GM04503 (cell line): ENCODE measurements around the gene ADCY2.

ENCODE experiments used
- DNase-seq: peaks from one replicate; pipeline ENCODE4 v3.0.0-alpha.2; 2012; ENCODE audit warnings: low read depth

The ADCY2 gene

DNA sequence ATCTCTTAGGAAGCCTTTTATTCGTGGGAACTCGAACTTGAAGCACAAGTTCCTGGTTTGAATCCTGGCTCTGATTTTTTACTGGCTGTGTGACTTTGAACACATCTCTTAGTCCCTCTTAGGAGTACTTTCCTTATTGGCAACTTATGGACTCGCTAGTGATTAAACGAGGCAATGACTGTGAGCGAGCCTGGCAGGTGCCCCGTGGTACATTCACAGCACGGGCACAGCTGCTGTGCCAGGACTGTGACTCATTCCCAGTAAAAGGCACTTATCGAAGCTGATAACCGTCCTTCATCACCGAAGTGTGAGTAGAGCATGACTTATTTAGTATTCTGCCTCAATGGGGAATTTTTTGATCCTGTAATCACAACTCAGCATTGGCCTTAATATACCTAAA is 432.3 kb downstream of the ADCY2 start:
- no peak for DNase-seq

DNA sequence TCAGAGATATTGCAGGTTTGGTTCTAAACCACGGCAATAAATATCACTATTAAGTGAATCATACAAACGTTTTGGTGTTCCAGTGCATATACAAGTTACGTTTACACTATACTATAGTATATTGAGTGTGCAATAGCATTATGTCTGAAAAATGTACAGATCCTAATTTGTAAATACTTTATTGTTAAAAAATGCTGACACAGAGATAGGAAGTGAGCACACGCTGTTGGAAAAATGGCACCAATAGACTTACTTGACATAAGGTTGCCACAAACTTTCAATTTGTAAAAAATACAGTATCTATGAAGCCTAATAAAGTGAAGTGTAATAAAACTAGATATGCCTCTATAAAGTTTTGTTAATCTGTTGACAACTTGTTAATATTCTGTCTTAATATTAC is 439.0 kb downstream of the ADCY2 start:
- DNase-seq: no peak

DNA sequence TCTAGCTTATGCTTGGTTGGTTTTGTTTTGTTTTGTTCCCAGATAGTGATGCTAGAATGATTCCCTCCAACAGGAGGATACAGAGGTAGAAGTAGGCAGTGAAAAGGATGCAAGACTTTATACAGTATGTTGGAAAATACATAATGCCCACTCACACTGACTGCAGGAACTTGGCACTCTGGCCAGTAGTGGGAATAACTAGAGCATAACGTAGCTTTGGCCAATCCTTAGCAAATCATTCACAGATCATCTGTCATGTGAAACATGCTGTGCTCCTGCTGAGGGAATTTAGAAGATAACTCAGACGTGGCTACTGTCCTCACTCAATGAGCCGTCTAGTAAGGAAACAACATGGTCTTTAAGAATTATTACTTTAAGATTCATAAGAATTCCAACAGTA is 441.5 kb downstream of the ADCY2 start:
- no peak for DNase-seq

DNA sequence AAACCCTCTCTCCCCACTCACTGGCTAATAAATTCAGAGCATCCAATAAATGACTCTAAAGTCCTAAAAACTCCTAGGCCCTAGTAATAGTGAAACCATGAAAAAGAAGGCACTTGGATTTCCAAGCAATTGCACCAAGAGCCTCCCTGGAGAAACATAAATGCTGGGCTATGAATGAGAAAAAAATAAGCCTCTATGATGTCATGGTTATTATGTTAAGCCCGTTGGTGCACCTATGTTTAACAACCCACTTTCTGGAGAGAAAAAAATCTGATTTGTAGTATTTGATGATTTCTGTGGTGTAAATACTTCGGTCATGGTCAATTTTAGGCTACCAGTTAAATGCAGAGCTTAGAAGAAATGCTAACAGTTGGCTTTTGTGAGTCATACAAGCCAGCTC is 446.6 kb downstream of the ADCY2 start:
- DNase-seq: no peak

DNA sequence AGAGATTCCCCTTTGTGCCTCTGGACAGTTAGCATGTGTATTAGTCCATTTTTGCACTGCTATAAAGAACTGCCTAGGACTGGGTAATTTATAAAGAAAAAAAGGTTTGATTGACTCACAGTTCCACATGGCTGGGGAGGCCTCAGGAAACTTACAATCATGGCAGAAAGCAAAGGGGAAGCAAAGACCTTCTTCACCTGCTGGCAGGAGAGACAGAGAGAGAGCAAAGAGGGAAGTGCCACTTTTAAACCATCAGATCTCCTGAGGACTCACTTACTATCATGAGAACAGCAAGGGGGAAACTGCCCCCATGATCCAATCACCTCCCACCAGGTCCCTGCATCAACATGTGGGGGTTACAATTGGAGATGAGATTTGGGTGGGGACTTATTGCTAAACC is 449.0 kb downstream of the ADCY2 start:
- DNase-seq: no peak

DNA sequence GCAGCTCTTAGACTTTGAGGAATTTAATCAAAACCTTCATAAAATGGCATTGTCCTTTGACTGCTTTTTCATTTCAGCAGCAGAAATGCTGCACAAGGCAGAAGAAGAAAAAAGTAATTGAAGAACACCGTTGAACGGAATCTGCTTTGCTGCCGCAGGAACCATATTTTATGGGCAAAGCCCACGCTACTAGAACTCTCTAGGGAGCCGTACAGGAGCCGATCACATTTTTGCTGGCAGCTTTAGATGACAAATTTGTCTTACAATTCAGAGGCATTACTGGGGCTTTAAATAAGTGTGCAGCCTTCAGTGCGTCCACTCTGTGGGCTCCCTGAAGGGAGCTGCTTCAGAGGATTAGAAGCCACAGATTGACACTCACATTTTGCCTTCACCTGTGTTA is 449.6 kb downstream of the ADCY2 start:
- no peak for DNase-seq

DNA sequence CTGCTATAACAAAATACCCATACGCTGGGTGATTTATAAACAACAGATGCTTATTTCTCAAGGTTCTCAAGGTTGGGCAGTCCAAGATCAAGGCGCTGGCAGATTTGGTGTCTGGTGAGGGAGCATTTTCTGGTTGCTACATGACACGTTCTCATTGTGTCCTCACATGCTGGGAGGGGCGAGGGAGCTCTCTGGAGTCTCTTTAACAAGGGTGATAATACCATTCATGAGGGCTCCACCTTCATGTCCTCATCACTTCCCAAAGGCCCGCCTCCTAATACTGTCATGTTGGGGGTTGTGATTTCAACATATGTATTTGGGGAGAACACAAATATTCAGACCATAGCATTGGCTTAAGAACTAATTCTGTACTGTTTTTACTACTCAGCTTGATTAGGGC is 450.4 kb downstream of the ADCY2 start:
- DNase-seq: no peak

DNA sequence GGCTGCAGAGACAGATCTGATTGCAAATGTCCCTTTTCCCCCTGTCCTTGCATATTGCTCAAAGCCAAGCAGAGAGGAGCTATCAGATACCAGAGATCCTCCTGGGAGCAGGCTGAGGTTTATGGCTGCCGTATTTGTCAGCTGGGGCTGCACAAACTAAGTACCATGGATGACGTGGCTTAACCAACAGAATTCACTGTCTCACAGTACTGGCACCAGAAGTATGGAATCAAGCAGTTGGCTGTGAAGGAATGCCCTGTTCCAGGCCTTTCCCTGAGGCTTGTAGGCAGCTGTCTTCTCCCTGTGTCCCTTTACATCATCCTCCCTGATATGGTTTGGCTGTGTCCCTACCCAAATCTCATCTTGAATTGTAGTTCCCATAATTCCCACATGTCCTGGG is 452.4 kb downstream of the ADCY2 start:
- no peak for DNase-seq

DNA sequence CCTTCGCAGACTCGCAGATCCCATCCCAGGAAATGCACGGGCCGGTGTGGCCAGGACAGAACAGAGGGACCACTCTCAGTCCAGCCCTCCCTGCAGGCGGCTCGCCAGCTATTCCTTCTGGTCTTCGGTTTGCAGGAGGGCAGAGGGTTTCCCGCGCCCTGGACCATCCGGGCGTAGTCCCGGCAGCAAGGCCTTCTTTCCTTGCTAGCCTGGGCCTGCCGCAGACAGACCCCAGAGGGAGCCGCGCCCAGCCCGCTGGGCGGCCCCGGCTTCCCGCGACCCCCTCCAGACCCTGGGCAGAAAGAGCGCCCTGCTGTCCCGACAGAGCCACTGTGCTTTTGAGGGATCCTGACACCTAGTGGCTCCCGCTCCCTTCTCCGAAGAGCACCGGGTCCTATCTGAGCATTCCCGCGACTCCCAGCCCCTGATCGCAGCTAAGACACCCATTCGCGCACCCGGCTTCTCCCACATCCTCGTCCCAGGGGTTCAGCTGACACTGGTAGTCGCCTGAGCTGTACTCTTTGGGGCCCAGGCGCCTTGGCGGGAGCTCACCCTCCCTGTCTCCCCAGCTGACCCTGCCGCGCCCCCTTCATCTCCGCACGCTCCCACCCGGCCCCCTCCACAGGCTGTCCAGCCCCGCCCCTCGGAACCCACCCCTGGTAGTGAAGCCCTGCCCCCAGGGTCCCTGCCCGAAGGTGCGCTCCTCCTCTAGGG is 453.9 kb downstream of the ADCY2 start:
- DNase-seq: no peak

DNA sequence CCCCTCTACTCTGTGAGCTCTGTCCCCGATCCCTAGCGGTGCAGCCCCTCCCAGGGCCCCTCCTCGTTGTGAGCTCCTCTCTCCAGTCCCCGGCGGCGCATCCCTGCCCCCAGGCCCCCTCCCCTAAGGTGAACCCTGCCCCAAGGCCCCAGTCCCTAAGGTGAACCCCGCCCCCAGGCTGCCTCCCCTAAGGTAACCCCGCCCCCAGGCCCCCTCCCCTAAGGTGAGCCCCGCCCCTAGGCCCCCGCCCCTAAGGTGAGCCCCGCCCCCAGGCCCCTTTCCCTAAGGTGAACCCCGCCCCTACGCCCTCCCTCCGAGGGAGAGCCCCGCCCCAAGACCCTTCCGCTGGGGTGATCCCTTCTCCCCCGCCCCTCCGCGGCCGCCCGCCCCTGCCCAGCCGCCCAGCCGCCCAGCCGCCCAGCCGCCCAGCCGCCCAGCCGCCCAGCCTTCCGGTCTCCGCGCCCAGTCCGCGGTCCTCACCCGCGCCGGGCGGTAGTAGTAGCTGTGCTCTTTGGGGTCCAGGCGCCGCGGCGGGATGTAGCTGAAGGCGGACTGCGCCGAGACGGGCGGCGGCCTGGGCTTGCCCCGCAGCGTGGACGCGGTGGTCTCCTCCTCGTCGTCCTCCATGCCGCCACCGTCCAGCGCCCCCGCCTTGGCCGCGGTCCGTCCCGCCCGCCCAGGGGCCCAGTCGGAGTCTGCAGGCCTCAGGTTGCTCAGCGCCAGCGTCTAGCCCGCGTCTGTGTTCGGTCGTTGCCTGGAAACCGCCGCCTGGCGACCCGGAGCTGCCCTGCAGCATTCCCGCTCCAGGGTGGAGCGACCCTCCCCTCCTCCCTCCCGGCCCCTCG is 454.7 kb downstream of the ADCY2 start, which contains the start of gene CFAP90:
Gene CFAP90, minus strand, starts transcription at position 739 of the 845 bp plus-strand sequence. Its CDS starts 112 bp downstream, at position 627.
- no peak for DNase-seq

DNA sequence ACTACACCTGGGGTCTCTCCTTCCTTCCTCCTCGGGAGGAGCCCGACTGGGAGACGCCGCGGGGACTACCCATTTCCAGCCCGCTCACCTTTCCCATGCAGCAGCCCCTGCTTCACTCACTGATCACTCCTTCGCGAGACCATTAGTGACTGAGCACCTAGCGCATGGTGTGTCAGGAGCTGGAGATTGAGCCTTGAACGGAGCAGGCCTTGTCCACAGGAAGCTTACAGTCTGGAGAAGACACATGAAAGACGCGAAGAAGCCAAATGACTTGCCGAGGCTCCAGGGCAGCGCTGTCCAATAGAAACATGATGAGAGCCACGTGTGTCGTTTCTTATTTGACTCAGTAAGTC is 455.3 kb downstream of the ADCY2 start:
- no peak for DNase-seq

DNA sequence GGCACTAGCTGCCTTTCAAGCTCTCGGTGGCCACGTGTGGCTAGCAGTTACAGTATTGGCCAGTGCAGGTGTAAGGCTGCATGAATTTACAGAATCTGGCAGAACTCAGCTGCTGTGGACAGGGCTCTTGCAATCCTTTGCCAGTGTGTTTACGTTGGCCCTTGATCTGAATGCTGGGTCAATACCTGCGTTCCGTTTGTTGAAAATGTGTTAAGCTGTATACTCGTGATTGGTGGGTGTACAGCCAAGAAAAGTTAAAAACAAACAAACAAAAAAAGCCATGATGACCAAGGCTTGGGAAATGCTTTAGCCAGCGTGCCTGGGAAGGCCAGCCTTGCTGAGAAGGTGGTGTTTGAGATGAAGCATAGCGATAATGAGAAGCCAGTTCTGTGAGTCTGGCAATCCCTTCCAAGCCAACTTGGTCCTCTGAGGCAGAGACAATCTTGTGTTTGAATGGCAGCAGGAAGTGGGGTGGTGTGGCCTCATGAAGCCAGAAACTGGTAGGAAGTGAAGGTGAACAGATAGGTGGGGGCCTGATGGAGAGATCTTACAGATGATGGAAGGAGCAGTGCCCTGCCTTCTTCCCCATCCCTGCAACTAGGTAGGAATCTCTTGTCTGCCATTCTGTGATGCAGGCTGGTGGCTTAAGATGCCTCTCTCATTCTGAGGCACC is 455.8 kb downstream of the ADCY2 start:
- DNase-seq: no peak

DNA sequence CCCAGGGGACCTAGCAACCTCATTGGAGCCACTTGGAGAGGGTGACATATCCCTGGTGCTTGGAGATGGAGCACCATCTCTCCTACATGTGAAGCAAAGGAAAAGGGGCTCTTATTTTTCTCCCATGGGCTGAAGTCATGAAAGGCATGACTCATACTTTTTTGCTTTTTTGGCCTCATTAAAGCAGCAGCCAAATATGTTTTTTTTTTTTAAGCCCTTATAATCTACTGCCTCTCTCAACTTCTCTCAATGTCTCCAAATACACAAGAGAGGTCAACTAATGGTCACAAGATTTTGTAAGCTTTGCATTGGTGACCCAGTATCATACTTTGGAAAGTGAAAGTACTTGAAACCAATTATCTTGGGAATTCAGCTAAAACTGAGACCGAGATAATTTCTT is 456.6 kb downstream of the ADCY2 start:
- DNase-seq: no peak

DNA sequence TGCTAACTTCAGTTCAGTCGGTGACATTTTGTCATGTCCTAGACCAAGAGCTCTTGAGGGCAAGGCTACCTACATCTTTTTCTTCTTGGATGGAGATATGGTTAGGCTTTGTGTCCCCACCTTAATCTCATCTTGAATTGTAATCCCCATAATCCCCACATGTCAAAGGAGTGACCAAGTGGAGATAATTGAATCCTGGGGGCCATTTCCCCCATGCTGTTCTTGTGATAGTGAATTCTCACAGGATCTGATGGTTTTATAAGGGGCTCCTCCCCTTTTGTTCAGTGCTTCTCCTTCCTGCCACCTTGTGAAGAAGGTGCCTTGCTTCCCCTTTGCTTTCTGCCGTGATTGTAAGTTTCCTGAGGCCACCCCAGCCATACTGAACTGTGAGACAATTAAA is 457.1 kb downstream of the ADCY2 start:
- DNase-seq: no peak

DNA sequence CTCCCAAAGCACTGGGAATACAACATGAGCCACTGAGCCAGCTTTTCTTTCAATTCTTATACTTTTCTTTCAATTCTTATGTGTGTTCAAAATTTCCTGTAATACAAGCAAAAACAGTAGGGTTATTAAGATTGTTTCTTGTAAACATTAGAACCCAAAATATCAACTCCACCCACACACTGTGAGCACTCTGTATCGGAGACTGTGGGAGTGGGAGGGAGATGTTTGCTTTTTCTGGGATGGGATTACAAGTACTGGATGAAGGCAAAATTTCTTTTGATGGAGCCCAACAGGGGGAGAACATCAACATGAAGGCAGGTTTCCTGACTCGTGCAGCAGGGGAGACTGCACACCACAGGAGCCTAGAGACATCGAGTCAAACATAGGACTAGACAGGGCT is 459.7 kb downstream of the ADCY2 start:
- DNase-seq: no peak

DNA sequence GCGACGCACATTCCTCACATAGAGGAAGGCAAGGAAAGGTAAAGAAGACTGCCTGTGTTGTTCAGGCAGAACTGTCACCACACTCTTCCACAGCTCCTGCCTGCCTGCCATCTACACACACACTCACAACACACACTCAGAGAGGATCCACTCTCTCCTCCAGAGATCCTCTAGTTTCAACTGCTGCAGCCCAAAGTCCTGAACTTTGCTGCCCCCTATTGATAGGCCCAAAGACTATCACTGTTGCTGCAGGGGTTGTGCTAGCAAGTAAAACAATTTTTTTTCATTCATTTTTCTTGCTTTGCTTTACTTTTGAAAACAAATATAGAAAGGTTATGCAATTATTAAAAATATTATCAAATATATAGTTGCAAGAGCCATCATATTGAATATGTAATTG is 460.9 kb downstream of the ADCY2 start:
- no peak for DNase-seq

DNA sequence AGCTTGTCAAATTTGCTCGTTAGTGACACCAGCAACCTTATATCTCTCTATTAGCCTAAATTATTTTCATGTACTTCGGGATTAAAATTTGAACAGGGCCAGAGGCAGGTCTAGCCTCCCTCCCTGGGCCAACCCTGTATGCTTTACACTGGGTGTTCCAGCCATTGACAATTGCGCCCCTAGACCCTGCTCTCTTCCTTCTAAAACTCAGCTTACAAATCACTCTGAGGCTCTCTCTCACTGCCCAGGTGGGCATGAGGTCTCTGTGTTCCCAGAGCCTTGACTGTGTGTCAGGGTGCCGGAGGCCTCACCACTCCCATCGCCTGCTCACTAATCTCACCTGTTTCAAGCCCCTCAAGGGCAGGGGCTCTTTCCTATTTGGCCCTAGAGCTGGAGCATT is 461.4 kb downstream of the ADCY2 start:
- no peak for DNase-seq

DNA sequence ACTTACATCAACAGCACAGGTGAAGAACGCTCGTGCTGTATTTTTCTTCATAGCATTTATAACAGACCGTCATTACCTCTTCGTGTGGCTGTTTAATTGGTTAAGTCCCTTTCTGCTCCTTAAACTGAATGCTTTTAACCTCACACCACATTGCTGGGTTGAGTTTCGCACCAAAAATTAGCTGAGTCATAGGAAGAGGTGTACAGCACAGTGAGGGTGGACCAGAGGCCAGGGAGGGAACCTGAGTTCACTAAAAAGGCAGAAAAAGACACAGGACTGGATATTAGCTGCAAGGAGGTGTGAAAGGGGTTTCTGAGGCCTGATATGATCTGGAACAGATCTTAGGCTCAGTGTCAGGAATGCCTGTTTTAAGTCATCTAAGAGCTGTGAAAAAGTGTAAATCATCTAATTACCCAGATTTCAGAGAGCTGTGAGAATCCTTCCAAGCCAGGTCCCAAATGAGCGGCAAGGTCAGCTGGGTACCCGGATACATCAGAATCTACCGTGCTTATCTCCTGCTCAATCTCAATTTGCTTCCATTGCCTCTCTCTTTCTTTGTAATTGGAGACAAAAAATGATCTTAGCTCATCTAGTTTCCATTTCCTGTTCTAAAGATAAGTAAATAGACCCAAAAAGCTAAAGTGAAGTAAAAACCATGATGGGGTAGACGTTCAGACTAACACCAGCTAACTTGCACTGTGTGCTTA is 462.1 kb downstream of the ADCY2 start:
- DNase-seq: no peak

DNA sequence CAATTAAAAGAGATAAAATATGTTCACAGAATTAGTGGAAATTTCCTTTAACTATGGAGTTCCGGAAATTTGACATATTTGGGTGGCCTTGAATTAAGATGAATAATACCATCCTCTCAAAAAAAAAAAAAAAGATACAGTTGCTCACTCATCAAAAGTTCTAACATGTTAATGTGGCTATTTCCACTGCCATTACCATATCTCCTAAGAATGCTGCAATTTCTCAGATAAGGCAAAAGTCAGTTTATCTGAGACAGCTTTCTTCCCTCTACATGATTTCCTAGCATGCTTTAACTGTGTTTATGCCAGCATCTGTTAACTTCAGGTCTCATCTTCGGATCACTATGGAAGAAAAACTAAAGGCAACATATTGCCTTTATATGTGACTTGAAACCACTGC is 470.3 kb downstream of the ADCY2 start:
- DNase-seq: no peak

DNA sequence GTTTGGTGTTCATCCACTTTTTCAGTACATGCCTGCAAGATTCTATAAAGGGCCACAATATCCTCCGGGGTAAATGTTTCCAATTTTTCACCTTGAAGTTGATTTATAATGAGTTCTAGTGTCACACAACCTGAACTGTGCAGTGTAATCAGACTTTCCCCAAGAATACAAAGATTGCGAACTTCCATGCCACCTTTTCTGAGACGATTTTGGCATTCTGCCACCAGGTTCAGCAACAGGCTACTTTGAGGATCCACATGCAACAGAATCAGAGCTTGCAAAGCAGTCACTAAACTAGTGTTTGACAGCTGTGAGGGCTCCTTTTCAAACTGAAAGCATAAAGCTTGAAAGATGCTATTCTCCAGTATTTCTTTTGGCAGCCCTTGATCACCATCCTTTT is 471.3 kb downstream of the ADCY2 start:
- DNase-seq: no peak

DNA sequence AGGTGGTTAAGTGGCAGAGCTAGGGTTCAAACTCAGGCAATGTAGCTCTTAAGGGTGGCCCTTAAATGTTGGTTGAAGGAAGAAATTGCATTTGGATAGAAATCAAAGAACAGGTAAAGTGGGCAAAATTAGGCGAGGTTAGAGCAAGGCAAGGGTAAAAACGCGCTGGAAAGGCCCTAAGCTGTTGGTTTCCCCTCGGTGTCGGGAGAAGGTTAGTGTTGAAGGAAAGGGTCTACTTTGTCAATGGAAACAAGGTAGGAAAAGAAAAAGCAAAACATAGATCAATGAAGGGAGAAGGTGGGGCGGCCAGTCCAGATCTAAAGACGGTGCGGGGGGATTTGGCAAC is 472.5 kb downstream of the ADCY2 start:
- no peak for DNase-seq

DNA sequence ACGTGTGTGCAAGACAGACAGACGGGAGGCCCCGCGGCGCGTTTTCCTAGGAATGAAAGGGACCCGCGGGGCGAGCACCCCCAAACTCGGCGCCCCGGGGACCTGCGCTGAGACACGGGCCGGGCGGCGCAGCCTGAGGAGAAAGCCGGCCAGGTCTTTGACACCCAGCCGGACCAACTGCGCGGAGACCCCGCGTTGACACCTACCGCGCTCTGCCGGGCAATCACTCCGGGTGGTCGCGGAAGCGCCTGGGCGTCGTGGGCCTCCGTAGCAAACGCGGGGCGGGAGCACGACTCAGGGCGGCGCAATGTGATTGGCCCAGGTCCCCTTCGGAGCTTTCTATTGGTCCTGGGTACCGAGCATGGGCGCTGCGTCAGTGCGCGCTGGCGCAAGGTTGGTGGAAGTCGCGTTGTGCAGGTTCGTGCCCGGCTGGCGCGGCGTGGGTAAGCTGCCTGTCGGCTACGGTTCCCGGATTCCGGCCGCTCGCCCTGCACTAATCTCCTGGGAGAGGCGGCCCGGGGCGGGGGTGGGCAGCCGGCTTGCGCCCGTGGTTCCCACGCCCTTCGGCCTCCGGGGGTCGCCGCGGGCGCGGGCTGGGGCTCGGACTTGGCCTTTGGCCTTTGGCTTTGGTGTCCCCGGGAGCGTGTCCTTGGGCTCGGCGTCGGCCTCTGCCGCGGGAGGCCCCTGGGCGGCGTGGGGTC is 473.0 kb downstream of the ADCY2 start, which contains the start of the genes FASTKD3 and MTRR:
Gene FASTKD3, minus strand, starts transcription at position 259 of the 701 bp plus-strand sequence. CDS start 948 bp downstream, outside the sequence.
Gene MTRR, plus strand, starts transcription at position 376 of the 701 bp plus-strand sequence. CDS start 1,647 bp downstream, outside the sequence.
- peak; percentile 60 for DNase-seq
